Tibial nerve (tissue), 4 donors: ENCODE data around the gene SCUBE3.

Experiments
- EP300 ChIP-seq, 2 donors: sonication (generic); formaldehyde crosslinking; IDR thresholded peaks; one replicate each; pipeline ENCODE4 v1.6.1; 2017; ENCODE audit warnings: antibody characterized with exemption in 2 of 2, mild to moderate bottlenecking in 1 of 2
- POLR2A ChIP-seq, 2 donors: fragments of 450-650 bp; IDR thresholded peaks; one replicate each; pipeline ENCODE4 v1.6.1; 2017; ENCODE audit warnings: antibody characterized with exemption in 2 of 2, mild to moderate bottlenecking in 2 of 2, moderate library complexity in 2 of 2
- TF ChIP-seq, protein P1 (sequence below), 5 experiments: fragments of 200-600 bp in 3 of 5; fragments of 450-650 bp in 2 of 5; sonication (generic) in 3 of 5; IDR thresholded peaks; one replicate each; pipeline ENCODE4 v1.5.1; 2016 to 2019; ENCODE audit warnings: antibody characterized with exemption in 5 of 5, mild to moderate bottlenecking in 3 of 5, moderate library complexity in 2 of 5

DNA sequence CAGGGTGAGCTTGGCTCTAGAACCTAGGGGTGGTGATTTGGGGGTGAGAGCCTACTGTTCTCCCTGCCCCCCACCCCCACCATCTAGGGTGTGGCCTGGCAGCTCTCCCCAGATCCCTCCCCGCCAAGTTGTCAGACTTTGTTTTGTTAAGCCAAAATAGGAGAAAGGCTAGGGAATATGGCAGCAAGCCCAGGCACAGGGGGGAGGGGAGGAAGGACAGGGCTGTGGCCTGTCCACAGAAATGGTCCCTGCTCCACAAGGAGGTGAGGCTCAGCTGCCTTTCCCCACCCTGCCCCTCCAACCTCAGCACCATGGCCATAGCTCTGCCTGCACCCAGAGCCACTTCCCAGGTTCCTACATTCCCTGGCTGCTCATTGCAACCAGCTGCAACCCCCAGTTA, 17.2 kb downstream of the SCUBE3 start:
- TF ChIP-seq, protein P1, sequence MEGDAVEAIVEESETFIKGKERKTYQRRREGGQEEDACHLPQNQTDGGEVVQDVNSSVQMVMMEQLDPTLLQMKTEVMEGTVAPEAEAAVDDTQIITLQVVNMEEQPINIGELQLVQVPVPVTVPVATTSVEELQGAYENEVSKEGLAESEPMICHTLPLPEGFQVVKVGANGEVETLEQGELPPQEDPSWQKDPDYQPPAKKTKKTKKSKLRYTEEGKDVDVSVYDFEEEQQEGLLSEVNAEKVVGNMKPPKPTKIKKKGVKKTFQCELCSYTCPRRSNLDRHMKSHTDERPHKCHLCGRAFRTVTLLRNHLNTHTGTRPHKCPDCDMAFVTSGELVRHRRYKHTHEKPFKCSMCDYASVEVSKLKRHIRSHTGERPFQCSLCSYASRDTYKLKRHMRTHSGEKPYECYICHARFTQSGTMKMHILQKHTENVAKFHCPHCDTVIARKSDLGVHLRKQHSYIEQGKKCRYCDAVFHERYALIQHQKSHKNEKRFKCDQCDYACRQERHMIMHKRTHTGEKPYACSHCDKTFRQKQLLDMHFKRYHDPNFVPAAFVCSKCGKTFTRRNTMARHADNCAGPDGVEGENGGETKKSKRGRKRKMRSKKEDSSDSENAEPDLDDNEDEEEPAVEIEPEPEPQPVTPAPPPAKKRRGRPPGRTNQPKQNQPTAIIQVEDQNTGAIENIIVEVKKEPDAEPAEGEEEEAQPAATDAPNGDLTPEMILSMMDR (IDR thresholded peaks at IDR 0.05), result no peak
- TF ChIP-seq POLR2A (IDR thresholded peaks at IDR 0.05) (no peak), EP300 (IDR thresholded peaks at IDR 0.05) (no peak)
